GM21786 (cell line): ENCODE results near the gene NPY2R.

ENCODE experiments used
- ATAC-seq: cut with Tn5 transposase; IDR thresholded peaks from one replicate; pipeline ENCODE4 v1.9.1; 2021; ENCODE audit not compliant: unreplicated experiment

The NPY2R gene

DNA sequence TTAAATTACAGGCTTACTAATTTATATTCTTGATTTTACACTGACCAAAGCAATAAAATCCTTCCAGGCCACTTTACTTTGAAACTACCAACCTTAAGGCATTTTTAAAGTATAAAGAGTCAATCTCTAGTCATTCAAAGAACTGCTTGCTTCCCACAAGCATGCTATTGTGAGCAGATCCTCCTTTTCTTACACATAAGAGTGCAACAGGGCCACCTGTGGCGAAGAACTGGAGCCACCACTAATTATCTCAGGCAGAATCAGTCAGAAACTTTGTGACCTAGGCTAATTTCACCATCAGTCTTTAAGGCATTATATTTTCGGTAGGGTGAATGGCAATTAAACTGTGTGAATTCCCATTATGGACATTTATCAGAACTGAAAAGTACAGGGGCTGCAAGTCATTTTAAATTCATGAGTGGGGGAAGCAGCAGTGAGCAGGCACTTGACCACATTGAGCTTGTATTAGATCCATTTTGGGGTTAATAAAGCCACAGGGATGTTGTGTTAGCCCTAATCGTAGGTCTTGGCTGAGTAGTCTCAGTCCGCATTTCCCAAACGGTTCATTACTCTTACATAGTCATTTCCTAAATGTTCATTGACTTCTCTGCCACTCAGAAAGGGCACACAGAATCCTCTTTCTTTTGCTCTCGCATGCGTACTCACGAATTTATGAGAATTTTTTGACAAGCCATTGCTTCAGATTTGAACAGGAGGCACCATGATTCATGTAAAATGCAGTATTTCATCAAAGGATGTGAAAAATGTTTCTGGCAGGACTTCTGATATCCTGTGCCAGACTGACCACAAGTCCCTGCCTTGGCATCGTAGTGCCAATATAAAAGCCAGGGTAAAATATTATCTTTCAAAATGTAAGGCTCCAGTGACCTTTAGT lies 39.8 kb downstream of the NPY2R start:
- ATAC-seq, result no peak

DNA sequence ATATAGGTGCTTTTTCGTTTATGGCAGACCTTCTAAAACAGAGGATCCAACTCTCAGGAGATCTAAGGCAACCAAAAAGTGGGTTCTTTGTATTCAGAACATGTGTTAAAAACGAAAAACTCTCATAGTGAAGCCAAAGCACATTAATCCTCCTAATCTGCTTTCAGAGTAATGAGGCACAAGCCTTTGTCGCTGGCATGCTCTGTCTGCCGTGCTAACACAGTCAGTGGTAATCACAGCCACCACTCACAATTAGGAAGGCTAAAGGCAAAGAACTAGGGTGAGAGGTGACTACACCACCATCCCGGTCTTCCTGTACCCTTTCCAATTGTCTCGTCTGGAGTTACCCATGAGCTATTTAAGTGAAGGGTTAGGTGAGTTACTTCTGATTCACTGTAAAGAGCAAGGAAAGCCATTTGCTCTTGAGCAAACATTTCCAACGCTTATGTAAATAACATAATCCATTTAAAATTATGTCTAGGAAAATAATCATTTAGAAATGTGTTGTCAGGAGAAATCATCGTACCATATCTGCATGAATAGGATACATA lies 40.7 kb downstream of the NPY2R start:
- no peak for ATAC-seq

DNA sequence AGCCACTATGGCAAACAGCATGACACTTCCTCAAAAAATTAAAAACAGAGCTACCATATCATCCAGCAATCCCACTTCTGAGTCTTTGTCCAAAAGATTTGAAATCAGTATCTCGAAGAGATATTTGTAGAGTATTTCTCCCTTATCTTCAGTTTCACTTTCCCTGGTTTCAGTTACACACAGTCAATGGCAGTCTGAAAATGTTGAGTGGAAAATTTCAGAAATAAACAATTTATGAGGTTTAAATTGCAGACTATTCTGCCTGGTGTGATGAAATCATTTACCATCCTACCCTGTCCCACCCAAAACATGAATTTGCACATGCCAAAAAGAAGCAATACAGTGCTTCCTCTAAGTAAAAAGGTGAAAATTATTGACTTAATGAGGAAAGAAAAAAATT lies 43.9 kb downstream of the NPY2R start:
- no peak for ATAC-seq

DNA sequence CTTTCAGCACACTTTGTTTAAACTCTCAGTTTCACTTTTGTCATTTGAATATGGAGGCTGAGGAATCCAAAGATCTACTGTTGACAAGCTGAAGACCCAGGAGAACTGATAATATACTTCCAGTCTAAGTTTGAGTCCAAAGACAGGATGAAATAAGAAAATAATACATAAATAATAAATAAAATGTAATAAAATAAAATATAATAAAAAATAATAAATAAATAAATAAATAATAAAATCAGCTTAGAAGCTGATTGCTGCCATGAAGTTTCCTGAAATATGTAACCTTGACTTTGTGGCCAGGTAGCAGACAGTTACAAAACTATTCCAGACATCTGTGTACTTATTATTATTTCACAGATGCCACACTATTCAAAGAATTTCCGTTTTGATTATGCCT lies 55.0 kb downstream of the NPY2R start:
- no peak for ATAC-seq

DNA sequence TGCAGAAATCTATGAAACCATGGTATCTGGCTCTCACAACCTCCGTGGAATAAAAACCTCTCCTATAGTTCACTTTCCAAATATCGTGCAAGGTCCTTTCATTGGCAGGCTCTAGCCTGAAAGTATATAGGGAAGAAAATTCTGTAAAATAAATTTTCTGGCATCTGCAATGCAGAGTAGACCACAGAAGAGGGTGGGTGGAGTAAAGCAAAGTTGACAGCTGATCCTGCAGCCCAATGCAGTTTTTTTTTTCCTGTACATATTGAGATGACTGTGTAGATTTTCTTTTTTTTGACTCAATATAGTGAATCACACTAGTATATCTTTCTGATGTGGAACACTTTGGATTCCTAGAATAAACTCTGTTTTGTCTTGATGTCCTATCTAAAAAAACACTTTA lies 56.7 kb downstream of the NPY2R start:
- no peak for ATAC-seq
